Middle frontal gyrus (tissue), 1 donor: ENCODE data around the gene GMPR2.

Source experiments
- DNase-seq: peaks from one replicate; pipeline ENCODE4 v3.0.0-alpha.2; 2015; ENCODE audit warnings: low spot score; ENCODE audit errors: extremely low spot score

Gene GMPR2

GRCh38 chr14:24266344-24267244, 33.9 kb downstream of the GMPR2 start:
- no peak for DNase-seq

- DNase-seq, result no peak
Observed at GRCh38 chr14:24267516-24267915, 34.8 kb downstream of the GMPR2 start.

GRCh38 chr14:24268225-24268624, 35.5 kb downstream of the GMPR2 start:
- DNase-seq, result no peak

GRCh38 chr14:24269368-24269767, 36.6 kb downstream of the GMPR2 start:
- no peak for DNase-seq

- no peak for DNase-seq
Observed at GRCh38 chr14:24269910-24270536, 37.3 kb downstream of the GMPR2 start.

- no peak for DNase-seq
Observed at GRCh38 chr14:24270537-24271133, 37.9 kb downstream of the GMPR2 start.

GRCh38 chr14:24271134-24271833, 38.6 kb downstream of the GMPR2 start, which contains the start of gene RABGGTA:
TSS of gene RABGGTA (minus strand) at chr14:24271597. CDS start at chr14:24271115, 482 bp downstream.
- DNase-seq, result peak; percentile 76

- no peak for DNase-seq
Observed at GRCh38 chr14:24271834-24272263, 39.1 kb downstream of the GMPR2 start.

GRCh38 chr14:24272467-24272866, 39.7 kb downstream of the GMPR2 start:
- DNase-seq, result no peak

- DNase-seq, result no peak
Observed at GRCh38 chr14:24273422-24273998, 40.8 kb downstream of the GMPR2 start.

GRCh38 chr14:24274101-24274543, 41.4 kb downstream of the GMPR2 start:
- no peak for DNase-seq

- no peak for DNase-seq
Observed at GRCh38 chr14:24277071-24277470, 44.3 kb downstream of the GMPR2 start.

GRCh38 chr14:24277606-24278321, 45.0 kb downstream of the GMPR2 start:
- no peak for DNase-seq

- DNase-seq, result no peak
Observed at GRCh38 chr14:24278424-24278823, 45.7 kb downstream of the GMPR2 start.

- no peak for DNase-seq
Observed at GRCh38 chr14:24279301-24280186, 46.8 kb downstream of the GMPR2 start.

GRCh38 chr14:24280797-24281460, 48.2 kb downstream of the GMPR2 start:
- DNase-seq, result no peak

- no peak for DNase-seq
Observed at GRCh38 chr14:24281636-24282035, 48.9 kb downstream of the GMPR2 start.

- no peak for DNase-seq
Observed at GRCh38 chr14:24282736-24283135, 50.0 kb downstream of the GMPR2 start.
